ENCODE results near the gene KCNC3.

KCNC3 gene

GRCh38 chr19:50315773-50316448 is 13.3 kb downstream of the KCNC3 start:
- Histone ChIP-seq H3K27ac (ENCODE audit: low read depth, low read length, poor library complexity, severe bottlenecking) (no peak overlapping the region), H3K9me3 (ENCODE audit: low read length) (no peaks in the 10 kb centered on the region), H3K4me2 (ENCODE audit: low read length) (no peak overlapping the region; the same call in 1 of the 2 replicates), H3K79me2 (ENCODE audit: insufficient read depth, low read length) (no peaks in the 10 kb centered on the region), H3K4me3 (ENCODE audit: low read depth, low read length, poor library complexity, severe bottlenecking) (peak overlapping the region; percentile 10), H3K4me1 (ENCODE audit: insufficient read depth, low read length, severe bottlenecking) (no peaks in the 10 kb centered on the region), H2AFZ (ENCODE audit: low read length) (no peak overlapping the region), H3F3A (ENCODE audit: insufficient read depth, low read length) (no peaks in the 10 kb centered on the region), H3K27me3 (ENCODE audit: insufficient read depth, low read length) (0 out of 2 replicates have a peak, but pooled peaks cover 8% of the 10 kb centered on the region), H3K9me2 (ENCODE audit: low read depth, low read length) (no peaks in the 10 kb centered on the region), H3K36me3 (ENCODE audit: insufficient read depth, low read length) (no peaks in the 10 kb centered on the region), H3K9ac (ENCODE audit: low read length) (no peak overlapping the region), H4K20me1 (ENCODE audit: insufficient read depth, low read length) (no peaks in the 10 kb centered on the region)
- TF ChIP-seq EZH2 (IDR thresholded peaks at IDR 0.05; ENCODE audit: borderline replicate concordance, low read length): no peak
- TF ChIP-seq CTCF (IDR thresholded peaks at IDR 0.05; ENCODE audit: low read length): no peak

GRCh38 chr19:50314724-50315708 is 14.2 kb downstream of the KCNC3 start:
- H3K9me2 ChIP-seq (ENCODE audit: low read depth, low read length): no peaks in the 10 kb centered on the region
- no peaks in the 10 kb centered on the region for H4K20me1 ChIP-seq (ENCODE audit: insufficient read depth, low read length)
- H3F3A ChIP-seq (ENCODE audit: insufficient read depth, low read length): no peaks in the 10 kb centered on the region
- no peaks in the 10 kb centered on the region for H3K9me3 ChIP-seq (ENCODE audit: low read length)
- no peak overlapping the region for H3K9ac ChIP-seq (ENCODE audit: low read length)
- H2AFZ ChIP-seq (ENCODE audit: low read length): no peak overlapping the region
- no peak overlapping the region for H3K27ac ChIP-seq (ENCODE audit: low read depth, low read length, poor library complexity, severe bottlenecking)
- H3K79me2 ChIP-seq (ENCODE audit: insufficient read depth, low read length): no peaks in the 10 kb centered on the region
- TF ChIP-seq EZH2 (IDR thresholded peaks at IDR 0.05; ENCODE audit: borderline replicate concordance, low read length): no peak
- TF ChIP-seq CTCF (IDR thresholded peaks at IDR 0.05; ENCODE audit: low read length): no peak
- peaks cover 8% of the 10 kb centered on the region; the same call in 1 of the 2 replicates for H3K27me3 ChIP-seq (ENCODE audit: insufficient read depth, low read length)
- H3K36me3 ChIP-seq (ENCODE audit: insufficient read depth, low read length): no peaks in the 10 kb centered on the region
- no peak overlapping the region for H3K4me2 ChIP-seq (ENCODE audit: low read length)
- no peak overlapping the region for H3K4me3 ChIP-seq (ENCODE audit: low read depth, low read length, poor library complexity, severe bottlenecking)
- no peaks in the 10 kb centered on the region for H3K4me1 ChIP-seq (ENCODE audit: insufficient read depth, low read length, severe bottlenecking)

- TF ChIP-seq EZH2 (IDR thresholded peaks at IDR 0.05; ENCODE audit: borderline replicate concordance, low read length) (no peak), CTCF (IDR thresholded peaks at IDR 0.05; ENCODE audit: low read length) (no peak; the same call in 1 of the 2 replicates)
- H4K20me1 ChIP-seq (ENCODE audit: insufficient read depth, low read length): no peaks in the 10 kb centered on the region
- no peaks in the 10 kb centered on the region for H3K9me2 ChIP-seq (ENCODE audit: low read depth, low read length)
- no peak overlapping the region for H3K4me2 ChIP-seq (ENCODE audit: low read length)
- H3K4me3 ChIP-seq (ENCODE audit: low read depth, low read length, poor library complexity, severe bottlenecking): no peak overlapping the region
- H3K36me3 ChIP-seq (ENCODE audit: insufficient read depth, low read length): no peaks in the 10 kb centered on the region
- H3K9me3 ChIP-seq (ENCODE audit: low read length): no peaks in the 10 kb centered on the region
- H3K9ac ChIP-seq (ENCODE audit: low read length): no peak overlapping the region
- H3K79me2 ChIP-seq (ENCODE audit: insufficient read depth, low read length): no peaks in the 10 kb centered on the region
- H2AFZ ChIP-seq (ENCODE audit: low read length): no peak overlapping the region
- peaks cover 8% of the 10 kb centered on the region; the same call in 1 of the 2 replicates for H3K27me3 ChIP-seq (ENCODE audit: insufficient read depth, low read length)
- H3K4me1 ChIP-seq (ENCODE audit: insufficient read depth, low read length, severe bottlenecking): no peaks in the 10 kb centered on the region
- no peaks in the 10 kb centered on the region for H3F3A ChIP-seq (ENCODE audit: insufficient read depth, low read length)
- no peak overlapping the region for H3K27ac ChIP-seq (ENCODE audit: low read depth, low read length, poor library complexity, severe bottlenecking)
Measured at GRCh38 chr19:50313812-50314536, 15.2 kb downstream of the KCNC3 start.
